Smooth muscle cell (in vitro differentiated cells): ENCODE data around the gene CAMKMT. TPM values are rescaled to one million over a fixed set of nuclear protein-coding genes. Genes with fewer than 3 reads are reported as not detected.
A peak's percentile ranks its signal among the peaks of the same experiment; 100 is the strongest.

Source experiments
- DNase-seq: peaks from one replicate; lab custom pipeline; 2025; ENCODE audit not compliant: unreplicated experiment; lab: John Stamatoyannopoulos, UW
- H2AFZ ChIP-seq: fragments of 200-600 bp; sonication (generic); 2 replicates; pipeline ENCODE4 v1.6.0; 2016; ENCODE audit warnings: antibody characterized with exemption, low read depth, mild to moderate bottlenecking
- H3F3A ChIP-seq: fragments of 200-600 bp; sonication (generic); 2 replicates; pipeline ENCODE4 v1.6.0; 2017; ENCODE audit warnings: antibody characterized with exemption, low read depth
- H3K27ac ChIP-seq: fragments of 200-600 bp; sonication (generic); 2 replicates; pipeline ENCODE4 v1.5.1; 2016; ENCODE audit warnings: low read depth, mild to moderate bottlenecking
- H3K27me3 ChIP-seq: fragments of 200-600 bp; sonication (generic); 2 replicates; pipeline ENCODE4 v1.6.1; 2016; ENCODE audit warnings: low read depth, mild to moderate bottlenecking
- H3K36me3 ChIP-seq: fragments of 200-600 bp; sonication (generic); 2 replicates; pipeline ENCODE4 v1.5.1; 2016; ENCODE audit warnings: low read depth
- H3K4me1 ChIP-seq: fragments of 200-600 bp; sonication (generic); 2 replicates; pipeline ENCODE4 v1.5.1; 2016; ENCODE audit warnings: low read depth
- H3K4me2 ChIP-seq: fragments of 200-600 bp; sonication (generic); 2 replicates; pipeline ENCODE4 v1.6.0; 2016; ENCODE audit warnings: mild to moderate bottlenecking
- H3K4me3 ChIP-seq: fragments of 200-600 bp; sonication (generic); 2 replicates; pipeline ENCODE4 v1.5.1; 2016; ENCODE audit warnings: mild to moderate bottlenecking
- H3K79me2 ChIP-seq: fragments of 200-600 bp; sonication (generic); 2 replicates; pipeline ENCODE4 v1.6.0; 2016; ENCODE audit warnings: low read depth, mild to moderate bottlenecking
- H3K9ac ChIP-seq: fragments of 200-600 bp; sonication (generic); 2 replicates; pipeline ENCODE4 v1.6.0; 2016; ENCODE audit warnings: low read depth
- H3K9me3 ChIP-seq: fragments of 200-600 bp; sonication (generic); replicated peaks from 2 replicates; pipeline ENCODE4 v1.5.1; 2016; ENCODE audit warnings: low read depth
- H4K20me1 ChIP-seq: fragments of 200-600 bp; sonication (generic); 2 replicates; pipeline ENCODE4 v1.6.0; 2016; ENCODE audit warnings: low read depth
- CTCF ChIP-seq: fragments of 200-600 bp; sonication (generic); IDR thresholded peaks from 2 replicates; pipeline ENCODE4 v1.5.1; 2017; ENCODE audit warnings: borderline replicate concordance, mild to moderate bottlenecking, antibody characterized with exemption; ENCODE audit not compliant: insufficient read depth, poor library complexity, severe bottlenecking
- WGBS: methylation state at CpG from one replicate; pipeline ENCODE4 v1.1.7; 2016; ENCODE audit warnings: low lambda C conversion rate; 5-methylcytosine and 5-hydroxymethylcytosine counted together
- polyA plus RNA-seq: library from polyadenylated mRNA; unstranded; fragments of >200 nt; fragmentation: Nextera tagmentation; extraction: Ambion mirVana; gene quantifications from 2 replicates; pipeline ENCODE4 v1.2.1, GENCODE V29; 2016
- total RNA-seq: library from RNA; depleted of rRNA; stranded (reverse); fragments of >200 nt; gene quantifications from 2 replicates; pipeline ENCODE4 v1.2.3, GENCODE V29; 2014

Gene CAMKMT
- total and polyA plus RNA-seq, 2 experiments from 2014 or later: 7.2 to 7.6 TPM

- DNase-seq: no peak
- Histone ChIP-seq H2AFZ (no peak overlapping the region), H3K36me3 (no peaks in the 10 kb centered on the region), H3F3A (peaks cover 3% of the 10 kb centered on the region), H3K4me2 (peak overlapping the region; percentile 8), H3K27me3 (no peaks in the 10 kb centered on the region), H3K4me3 (no peak overlapping the region), H3K27ac (no peak overlapping the region), H3K9ac (no peak overlapping the region), H3K79me2 (peaks cover 15% of the 10 kb centered on the region), H3K4me1 (no peaks in the 10 kb centered on the region), H3K9me3 (no peaks in the 10 kb centered on the region), H4K20me1 (peaks cover 61% of the 10 kb centered on the region)
- 42% methylated on average over 2 of the region's 2 CpGs for WGBS
- TF ChIP-seq CTCF: no peak
Observed at GRCh38 chr2:44348400-44348799, 13.3 kb upstream of the CAMKMT start.

- Histone ChIP-seq H3K9me3 (no peaks in the 10 kb centered on the region), H4K20me1 (peaks cover 62% of the 10 kb centered on the region), H3K4me3 (no peak overlapping the region), H3K27me3 (no peaks in the 10 kb centered on the region), H3K27ac (no peak overlapping the region), H3K4me2 (no peak overlapping the region), H3K36me3 (no peaks in the 10 kb centered on the region), H3F3A (peaks cover 3% of the 10 kb centered on the region), H2AFZ (no peak overlapping the region), H3K4me1 (no peaks in the 10 kb centered on the region), H3K9ac (no peak overlapping the region), H3K79me2 (peaks cover 15% of the 10 kb centered on the region)
- WGBS: 97% methylated on average over 10 of the region's 10 CpGs
- DNase-seq: no peak
- no peak for TF ChIP-seq CTCF
Observed at GRCh38 chr2:44349506-44349905, 12.2 kb upstream of the CAMKMT start.

GRCh38 chr2:44351088-44351487, 10.7 kb upstream of the CAMKMT start:
- H3K4me1 ChIP-seq: no peaks in the 10 kb centered on the region
- 72% methylated on average over 4 of the region's 4 CpGs for WGBS
- no peak for DNase-seq
- no peak overlapping the region for H3K9ac ChIP-seq
- H4K20me1 ChIP-seq: peaks cover 68% of the 10 kb centered on the region
- no peak overlapping the region for H3K4me2 ChIP-seq
- peaks cover 15% of the 10 kb centered on the region for H3K79me2 ChIP-seq
- H2AFZ ChIP-seq: no peak overlapping the region
- no peak for TF ChIP-seq CTCF
- H3K36me3 ChIP-seq: no peaks in the 10 kb centered on the region
- no peaks in the 10 kb centered on the region for H3K27me3 ChIP-seq
- peak overlapping the region; percentile 51 for H3K27ac ChIP-seq
- H3K9me3 ChIP-seq: no peaks in the 10 kb centered on the region
- no peak overlapping the region for H3K4me3 ChIP-seq
- peaks cover 3% of the 10 kb centered on the region for H3F3A ChIP-seq

- no peak for TF ChIP-seq CTCF
- WGBS: 37% methylated on average over 2 of the region's 2 CpGs
- Histone ChIP-seq H3K27ac (peak overlapping the region; percentile 51), H2AFZ (no peak overlapping the region), H3F3A (peaks cover 3% of the 10 kb centered on the region), H3K4me1 (no peaks in the 10 kb centered on the region), H3K27me3 (no peaks in the 10 kb centered on the region), H3K36me3 (no peaks in the 10 kb centered on the region), H3K9ac (no peak overlapping the region), H3K4me3 (no peak overlapping the region), H4K20me1 (peaks cover 63% of the 10 kb centered on the region), H3K4me2 (no peak overlapping the region), H3K9me3 (no peaks in the 10 kb centered on the region), H3K79me2 (peaks cover 15% of the 10 kb centered on the region)
- DNase-seq: no peak
Observed at GRCh38 chr2:44351676-44352075, 10.1 kb upstream of the CAMKMT start.
